AG04450 (cell line): Measurements from ENCODE around the gene RNF187. TPM values are rescaled to one million over a fixed set of nuclear protein-coding genes. Genes with fewer than 3 reads are reported as not detected.

ENCODE experiments used
- CTCF ChIA-PET: fragments of 300-600, 350-600 bp; formaldehyde crosslinking; extraction: SDS; loops from one replicate; lab custom pipeline; 2022; ENCODE audit warnings: antibody characterized with exemption, inconsistent platforms; lab: Charles Lee
- POLR2A ChIA-PET: fragments of 350-600 bp; formaldehyde crosslinking; extraction: SDS; loops from one replicate; lab custom pipeline; 2021; ENCODE audit warnings: antibody characterized with exemption, inconsistent platforms; lab: Yijun Ruan, JAX
- DNase-seq: peaks from one replicate; pipeline ENCODE4 v3.0.0-alpha.2; 2011; ENCODE audit warnings: low read depth, low spot score
- H3K27ac ChIP-seq: one replicate; pipeline ENCODE4 v1.5.1; 2012; ENCODE audit warnings: low read depth, low read length, control low read depth
- H3K27me3 ChIP-seq: one replicate; pipeline ENCODE4 v1.6.0; 2012; ENCODE audit warnings: low read length; ENCODE audit not compliant: control insufficient read depth, insufficient read depth
- H3K4me3 ChIP-seq: 2 replicates; pipeline ENCODE4 v1.5.1; 2011; ENCODE audit warnings: mild to moderate bottlenecking, low read depth, low read length, control low read depth
- H3K9me3 ChIP-seq: 2 replicates; pipeline ENCODE4 v1.5.1; 2012; ENCODE audit warnings: low read length; ENCODE audit not compliant: control insufficient read depth, insufficient read depth
- polyA plus RNA-seq: library from polyadenylated mRNA; depleted of rRNA; stranded (reverse); fragments of >200 nt; gene quantifications from 2 replicates; pipeline ENCODE4 v1.2.3, GENCODE V29; 2011
- TF ChIP-seq, protein P1 (sequence below): IDR thresholded peaks from 2 replicates; pipeline ENCODE4 v1.5.1; 2011; ENCODE audit warnings: low read depth, low read length, control low read depth, inconsistent platforms

The RNF187 gene
- polyA plus RNA-seq, 1 experiment, result 84.0 TPM

- Histone ChIP-seq H3K9me3 (peaks cover 6% of the 10 kb centered on the region), H3K27me3 (peaks cover 32% of the 10 kb centered on the region), H3K27ac (no peak overlapping the region), H3K4me3 (no peak overlapping the region)
- TF ChIP-seq, protein P1, sequence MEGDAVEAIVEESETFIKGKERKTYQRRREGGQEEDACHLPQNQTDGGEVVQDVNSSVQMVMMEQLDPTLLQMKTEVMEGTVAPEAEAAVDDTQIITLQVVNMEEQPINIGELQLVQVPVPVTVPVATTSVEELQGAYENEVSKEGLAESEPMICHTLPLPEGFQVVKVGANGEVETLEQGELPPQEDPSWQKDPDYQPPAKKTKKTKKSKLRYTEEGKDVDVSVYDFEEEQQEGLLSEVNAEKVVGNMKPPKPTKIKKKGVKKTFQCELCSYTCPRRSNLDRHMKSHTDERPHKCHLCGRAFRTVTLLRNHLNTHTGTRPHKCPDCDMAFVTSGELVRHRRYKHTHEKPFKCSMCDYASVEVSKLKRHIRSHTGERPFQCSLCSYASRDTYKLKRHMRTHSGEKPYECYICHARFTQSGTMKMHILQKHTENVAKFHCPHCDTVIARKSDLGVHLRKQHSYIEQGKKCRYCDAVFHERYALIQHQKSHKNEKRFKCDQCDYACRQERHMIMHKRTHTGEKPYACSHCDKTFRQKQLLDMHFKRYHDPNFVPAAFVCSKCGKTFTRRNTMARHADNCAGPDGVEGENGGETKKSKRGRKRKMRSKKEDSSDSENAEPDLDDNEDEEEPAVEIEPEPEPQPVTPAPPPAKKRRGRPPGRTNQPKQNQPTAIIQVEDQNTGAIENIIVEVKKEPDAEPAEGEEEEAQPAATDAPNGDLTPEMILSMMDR, result no peak
- no peak for DNase-seq
- ChIA-PET CTCF (interaction anchor here (1.0 kb wide), 1 partner anchor 8 kb away, joined by 5 read pairs; no protein-coding TSS in a partner anchor), POLR2A (no interaction called here)
Observed at GRCh38 chr1:228508840-228509415, 21.7 kb downstream of the RNF187 start.

- TF ChIP-seq, protein P1, result no peak
- ChIA-PET POLR2A (no interaction called here), CTCF (no interaction called here)
Observed at GRCh38 chr1:228510101-228510802, 23.1 kb downstream of the RNF187 start.

GRCh38 chr1:228510803-228511413 lies 23.7 kb downstream of the RNF187 start:
- no peak for DNase-seq
- Histone ChIP-seq H3K9me3 (peaks cover 6% of the 10 kb centered on the region), H3K27me3 (peaks cover 34% of the 10 kb centered on the region), H3K27ac (no peak overlapping the region), H3K4me3 (no peak overlapping the region)
- POLR2A ChIA-PET, result no interaction called here
- TF ChIP-seq, protein P1, result no peak
- CTCF ChIA-PET, result no interaction called here

More at GRCh38 chr1:228510101-228510802, 23.1 kb downstream of the RNF187 start:
- Histone ChIP-seq H3K27ac (no peak overlapping the region), H3K27me3 (peaks cover 33% of the 10 kb centered on the region), H3K9me3 (peaks cover 6% of the 10 kb centered on the region), H3K4me3 (no peak overlapping the region)
- no peak for DNase-seq

DNA sequence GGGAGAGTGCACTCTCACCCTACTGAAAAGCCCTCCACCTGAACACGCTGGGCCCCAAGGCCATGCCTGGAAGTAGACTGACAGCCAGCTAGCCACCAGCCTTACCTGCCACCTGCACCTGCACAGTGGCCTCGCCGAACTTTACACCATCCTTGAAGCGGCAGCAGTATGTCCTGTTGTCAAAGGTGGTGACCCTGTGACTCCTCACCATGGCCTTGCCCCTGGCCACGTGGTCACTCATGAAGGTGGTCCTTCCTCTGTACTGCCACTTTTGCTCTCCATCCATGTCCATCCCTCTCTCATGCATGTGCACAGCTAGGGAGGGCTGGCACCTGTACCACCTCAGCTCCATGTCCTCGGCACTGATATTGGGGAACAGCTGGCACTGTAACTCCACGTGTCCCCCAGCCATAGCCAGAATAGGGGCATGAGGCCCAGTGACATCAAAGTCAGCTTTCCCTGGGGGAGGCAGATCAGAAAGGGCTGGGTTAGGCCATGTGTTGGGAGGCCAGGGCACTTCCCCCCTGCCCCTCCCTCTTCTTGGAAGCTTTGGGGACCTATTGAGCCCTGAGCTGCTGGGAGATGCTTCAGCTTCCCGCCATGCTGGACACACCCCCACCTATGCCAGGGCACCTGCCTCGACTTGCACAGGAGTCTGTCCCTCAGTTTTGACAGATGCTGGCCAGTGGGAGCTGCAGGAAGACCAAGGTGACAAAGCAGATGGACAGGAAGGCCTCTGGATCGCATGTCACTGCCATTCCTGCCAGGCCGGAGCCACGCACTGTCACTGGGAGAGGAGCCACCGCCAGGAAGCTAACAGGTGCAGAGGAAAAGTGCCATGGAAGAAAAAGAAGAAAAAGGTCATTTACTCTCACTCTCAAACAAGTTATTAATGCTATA lies 24.6 kb downstream of the RNF187 start:
- ChIA-PET CTCF (interaction anchor here (1.7 kb wide), 1 partner anchor 10 kb away, joined by 12 read pairs; no protein-coding TSS in a partner anchor), POLR2A (no interaction called here)
- Histone ChIP-seq H3K27ac (no peak overlapping the region), H3K9me3 (peaks cover 6% of the 10 kb centered on the region), H3K27me3 (peaks cover 40% of the 10 kb centered on the region), H3K4me3 (no peak overlapping the region)
- TF ChIP-seq, protein P1, result no peak
- no peak for DNase-seq
